Stimulated activated CD4-positive, alpha-beta T cell treated with anti-CD3 and anti-CD28 coated beads, Interleukin-1b, Interleukin-23, amount 100 ng/mL, for 24 hours (primary cell): ENCODE results near the gene SEC14L1.
A peak's percentile ranks its signal among the peaks of the same experiment; 100 is the strongest.
"Not testable (repeated sequence)": the region's sequence is repeated elsewhere in the genome, so short reads cannot be mapped to it uniquely, and the experiment has no call there.

Experiments used
- DNase-seq, 4 experiments: peaks; one replicate each; pipeline ENCODE4 v3.0.0-alpha.2; 2020; ENCODE audit warnings: low read depth in 4 of 4, low spot score in 1 of 4

Gene SEC14L1

DNA sequence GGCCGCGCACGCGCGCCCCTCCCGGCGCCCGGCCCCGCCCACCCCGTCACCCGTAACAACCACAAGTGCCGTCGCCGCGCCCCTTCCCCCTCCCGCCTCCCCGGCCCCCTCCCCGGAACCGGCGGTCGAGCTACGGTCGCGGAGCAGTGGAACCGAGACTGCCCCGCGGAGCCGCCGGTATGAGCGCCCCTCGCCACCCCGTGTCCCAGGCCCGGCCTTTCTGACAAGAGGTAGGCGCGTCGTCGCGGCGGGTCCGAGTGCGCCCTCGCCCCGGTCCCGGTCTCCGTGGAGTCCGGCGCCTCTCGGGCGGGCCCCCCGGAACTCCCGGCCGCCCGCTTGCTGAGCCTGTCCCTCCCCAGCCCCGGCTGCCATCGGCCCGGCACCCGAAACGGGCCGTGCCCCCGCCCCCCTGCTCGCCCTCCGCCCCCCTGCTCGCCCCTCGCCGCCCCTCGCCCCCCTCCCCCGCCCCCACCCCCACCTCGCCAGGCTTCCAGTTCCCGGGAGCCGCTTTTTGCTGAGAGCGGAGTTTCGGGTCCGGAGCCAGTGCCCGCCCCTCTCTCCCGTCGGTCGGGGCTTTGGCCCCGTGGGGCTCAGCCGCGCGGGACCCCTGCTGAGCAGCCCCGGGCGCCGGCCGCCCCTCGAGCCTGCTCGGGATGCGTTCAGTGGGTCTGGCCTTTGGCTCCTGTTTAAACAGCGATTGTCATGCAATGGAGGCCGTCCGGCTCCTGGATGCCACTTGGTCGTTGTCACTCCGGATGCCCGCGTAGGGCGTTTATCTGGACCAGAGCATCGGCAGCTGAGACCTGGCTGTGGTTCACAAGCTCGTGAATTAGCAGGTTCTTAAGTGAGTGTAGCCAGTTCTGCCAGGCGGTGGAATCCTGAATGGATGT lies at the start of gene SEC14L1:
Gene SEC14L1 (plus strand): TSS at position 92 of the 890 bp plus-strand sequence. CDS start 2,628 bp downstream, outside the sequence.
- DNase-seq: no peak

DNA sequence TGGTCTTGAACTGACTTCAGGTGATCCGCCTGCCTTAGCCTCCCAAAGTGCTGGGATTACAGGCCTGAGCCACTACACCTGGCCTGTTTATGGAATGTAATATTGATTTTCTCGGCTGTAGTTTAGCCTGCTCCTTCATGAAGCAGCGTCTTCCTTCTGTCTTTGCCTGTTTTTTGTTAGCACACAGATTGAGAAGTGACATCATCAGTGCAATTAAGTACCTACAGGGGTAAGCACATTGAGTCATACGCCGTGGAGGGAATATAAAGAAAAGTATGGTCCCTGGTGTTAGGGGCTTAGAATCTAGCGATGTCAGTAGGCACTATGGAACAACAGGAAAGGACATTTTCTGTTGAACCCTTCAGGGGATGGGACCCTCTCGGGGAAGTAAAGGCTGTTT lies 48.7 kb upstream of the SEC14L1 start:
- DNase-seq: no peak

DNA sequence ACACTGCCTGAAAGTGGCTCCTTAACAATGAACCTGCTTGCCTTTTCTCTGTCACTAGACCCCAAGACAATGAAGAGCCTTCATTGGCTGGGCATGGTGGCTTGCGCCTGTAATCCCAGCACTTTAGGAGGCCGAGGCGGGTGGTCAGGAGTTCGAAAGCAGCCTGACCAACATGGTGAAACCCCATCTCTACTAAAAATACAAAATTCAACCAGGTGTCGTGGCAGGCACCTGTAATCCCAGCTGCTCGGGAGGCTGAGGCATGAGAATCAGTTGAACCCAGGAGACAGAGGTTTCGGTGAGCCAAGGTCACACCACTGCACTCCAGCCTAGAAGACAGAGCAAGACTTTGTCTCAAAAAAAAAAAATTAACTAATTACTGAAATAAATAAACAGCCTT lies 45.3 kb upstream of the SEC14L1 start:
- no peak for DNase-seq

DNA sequence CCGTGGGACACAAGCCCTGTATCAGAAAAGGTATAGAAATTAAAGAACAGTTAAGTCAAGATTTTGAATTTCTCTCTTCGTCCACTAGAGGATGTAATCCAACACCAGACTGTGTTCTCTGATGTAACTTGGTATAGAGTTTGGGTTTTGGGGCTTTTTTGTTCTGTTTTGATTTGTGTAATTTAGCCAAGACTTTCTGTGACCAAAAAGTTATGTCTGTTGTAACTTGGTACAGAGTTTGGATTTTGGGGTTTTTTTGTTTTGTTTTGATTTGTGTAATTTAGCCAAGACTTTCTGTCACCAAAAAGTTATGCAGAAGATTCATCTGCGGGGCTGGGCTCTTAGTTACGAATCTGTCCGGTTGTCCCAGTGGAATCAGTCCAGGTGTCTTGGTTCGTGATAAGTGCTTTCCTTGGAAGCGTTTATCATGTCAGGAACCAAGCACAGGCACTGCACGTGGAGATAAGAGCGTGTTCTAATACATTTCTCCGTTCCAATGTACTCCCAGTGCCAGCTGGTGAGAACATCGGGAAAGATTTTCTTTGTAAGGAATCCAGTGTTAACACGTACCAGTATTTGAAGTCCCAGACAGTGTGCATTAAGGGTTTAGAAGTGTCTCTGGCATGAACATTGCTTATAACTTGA lies 44.1 kb upstream of the SEC14L1 start:
- no peak for DNase-seq

DNA sequence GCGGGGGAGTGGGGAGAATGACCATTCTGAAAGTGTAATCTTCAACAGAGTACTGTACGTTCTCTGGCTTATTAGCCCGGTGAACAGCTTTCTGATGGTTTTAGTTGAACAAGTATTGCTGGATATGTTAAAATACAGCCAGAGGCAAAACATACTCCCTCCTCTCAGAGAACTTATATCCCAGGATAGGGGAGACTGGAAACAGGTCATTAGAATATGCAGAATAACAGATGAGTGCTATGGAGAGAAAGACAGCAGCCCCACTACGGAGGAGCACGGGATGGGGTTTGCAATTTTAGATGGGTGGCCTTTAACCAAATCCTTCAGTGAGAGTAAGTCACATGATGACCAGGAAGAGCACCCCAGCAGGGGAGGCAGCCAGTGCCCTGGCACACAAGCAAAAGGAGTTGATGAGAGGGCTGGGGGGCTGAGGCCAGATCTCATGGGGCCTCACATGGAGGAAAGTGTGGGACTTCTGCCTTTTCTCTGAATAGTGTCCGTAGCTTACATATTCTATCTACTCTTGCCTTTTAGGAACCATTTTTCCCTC lies 43.1 kb upstream of the SEC14L1 start:
- no peak for DNase-seq

DNA sequence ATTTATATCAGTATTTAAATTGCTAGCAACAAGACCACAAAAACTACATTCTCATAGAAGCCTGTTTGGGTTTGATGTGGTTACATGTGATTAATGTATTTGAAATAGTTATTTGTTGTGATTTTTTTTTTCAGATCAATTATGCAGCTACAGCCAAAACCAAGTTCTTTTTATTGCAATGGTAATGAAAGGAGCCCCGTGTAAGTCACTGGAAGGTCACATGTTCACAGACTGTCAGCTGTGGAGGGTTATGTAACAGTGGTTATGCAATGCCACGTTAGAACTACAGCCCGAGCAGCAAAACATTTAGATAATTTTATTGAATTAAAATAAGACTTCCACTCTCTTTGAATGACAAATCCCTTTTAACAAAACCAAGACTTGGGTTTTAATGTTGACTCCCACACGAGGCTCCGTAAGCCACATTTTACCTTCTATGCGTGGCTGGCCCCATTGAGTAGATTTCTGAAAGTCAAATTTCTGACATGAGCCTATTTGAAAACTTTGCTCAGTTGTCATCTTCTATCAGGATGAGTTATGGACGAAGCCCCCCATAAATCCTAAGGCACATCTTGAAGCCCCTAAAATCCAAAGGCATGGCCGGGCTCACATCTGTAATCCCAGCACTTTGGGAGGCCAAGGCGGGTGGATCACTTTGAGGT lies 41.8 kb upstream of the SEC14L1 start:
- no peak for DNase-seq

DNA sequence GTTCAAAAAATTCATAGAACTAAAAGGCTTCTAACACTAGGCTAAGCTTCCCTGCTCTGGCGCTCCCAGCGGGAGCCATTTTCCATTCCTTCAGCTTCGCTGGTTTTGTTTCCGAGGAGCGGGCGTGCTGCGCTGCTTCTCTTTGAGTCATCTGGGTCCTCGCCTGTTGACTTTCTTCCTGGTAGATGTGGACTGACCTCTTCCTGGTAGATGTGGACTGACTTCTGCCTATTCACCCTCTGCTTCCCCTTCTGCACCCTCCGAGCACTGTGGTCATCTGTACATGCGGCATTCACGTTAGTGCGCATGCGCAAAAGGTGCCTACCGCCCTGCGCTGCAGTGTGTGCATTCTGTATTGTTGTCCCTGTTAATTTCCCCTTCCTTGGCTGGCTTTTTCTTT lies 40.8 kb upstream of the SEC14L1 start:
- DNase-seq: no peak

DNA sequence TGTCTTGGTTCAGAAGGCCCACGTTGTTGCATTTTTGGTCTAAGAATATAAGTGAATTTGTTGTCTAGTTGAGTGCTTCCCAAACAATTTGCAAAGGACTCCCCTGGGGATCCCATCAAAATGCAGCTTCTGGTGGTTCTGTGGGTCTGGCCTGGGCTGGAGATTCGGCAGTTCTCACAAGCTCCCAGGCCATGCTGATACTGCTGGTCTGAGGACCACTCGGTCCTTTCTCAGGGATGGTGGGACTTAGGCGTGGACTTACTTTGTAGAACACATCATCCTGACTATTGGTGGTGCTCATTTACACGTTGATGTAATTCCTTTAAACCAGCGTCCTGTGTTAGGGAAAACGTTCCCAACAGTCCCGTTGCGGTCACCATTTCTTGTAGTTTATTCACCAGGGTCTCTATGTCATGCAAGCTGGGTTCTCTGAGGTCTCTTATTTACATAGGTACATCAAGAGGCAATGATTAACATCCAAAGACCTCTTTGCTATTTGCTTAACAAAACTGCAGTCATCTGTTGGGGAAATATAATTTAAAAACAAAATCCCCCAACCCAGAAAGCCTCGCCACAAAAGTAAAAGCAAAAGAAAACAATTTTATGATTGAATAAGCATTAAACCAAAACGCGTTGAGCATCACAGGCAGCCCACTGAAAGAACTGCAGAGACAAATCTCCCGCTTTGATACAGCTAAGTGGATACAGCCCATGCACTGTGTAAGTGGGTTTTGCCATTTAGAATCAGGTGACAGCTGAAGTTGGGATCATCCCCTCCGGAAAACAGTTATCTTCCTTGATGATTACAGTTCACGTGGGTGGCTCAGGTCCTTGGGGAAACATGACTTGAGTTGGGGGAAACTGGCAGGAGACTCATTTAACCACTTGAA lies 39.0 kb upstream of the SEC14L1 start:
- DNase-seq: no peak

DNA sequence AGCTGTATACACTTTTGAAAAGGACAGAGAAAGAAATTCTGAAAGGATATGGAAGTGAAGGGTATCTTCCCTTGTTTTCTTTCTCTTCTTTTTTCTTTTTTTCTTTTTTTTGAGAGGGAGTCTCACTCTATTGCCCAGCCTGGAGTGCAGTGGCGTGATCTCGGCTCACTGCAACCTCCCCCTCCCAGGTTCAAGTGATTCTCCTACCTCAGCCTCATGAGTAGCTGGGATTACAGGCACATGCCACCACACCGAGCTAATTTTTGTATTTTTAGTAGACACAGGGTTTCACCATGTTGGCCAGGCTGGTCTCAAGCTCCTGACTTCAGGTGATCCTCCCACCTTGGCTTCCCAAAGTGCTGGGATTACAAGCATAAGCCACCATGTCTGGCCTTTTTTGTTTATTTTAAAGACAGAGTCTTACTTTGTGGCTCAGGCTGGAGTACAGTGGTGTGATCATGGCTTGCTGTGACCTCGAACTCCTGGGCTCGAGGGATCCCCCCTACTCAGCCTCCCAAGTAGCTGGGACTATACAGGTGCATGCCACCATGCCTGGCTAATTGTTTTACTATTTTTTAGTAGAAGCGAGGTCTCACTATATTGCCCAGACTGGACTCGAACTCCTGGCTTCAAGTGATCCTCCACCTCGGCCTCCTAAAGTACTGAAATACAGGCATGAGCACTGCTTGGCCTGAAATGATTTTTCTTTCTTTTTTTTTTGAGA lies 38.2 kb upstream of the SEC14L1 start:
- not testable (repeated sequence) for DNase-seq

DNA sequence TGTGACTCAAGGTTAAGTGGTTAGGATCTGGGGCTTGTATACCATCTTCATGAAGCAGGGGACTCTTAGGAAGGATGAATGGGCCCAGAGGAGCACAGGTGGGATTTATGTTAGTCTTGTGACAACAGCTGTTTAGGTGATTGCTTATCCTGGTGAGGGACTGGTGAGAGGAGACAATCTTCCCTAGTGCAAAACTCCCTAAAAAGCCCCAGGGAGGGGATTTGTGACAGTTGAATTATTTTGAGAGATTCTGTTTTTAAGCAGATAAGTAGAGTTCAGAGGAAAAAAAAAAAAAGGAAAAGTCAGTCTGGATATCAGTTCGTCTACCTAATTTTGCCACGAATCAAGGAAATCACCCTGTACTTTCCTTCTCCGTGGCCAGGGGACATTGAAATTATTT lies 35.1 kb upstream of the SEC14L1 start:
- no peak for DNase-seq

DNA sequence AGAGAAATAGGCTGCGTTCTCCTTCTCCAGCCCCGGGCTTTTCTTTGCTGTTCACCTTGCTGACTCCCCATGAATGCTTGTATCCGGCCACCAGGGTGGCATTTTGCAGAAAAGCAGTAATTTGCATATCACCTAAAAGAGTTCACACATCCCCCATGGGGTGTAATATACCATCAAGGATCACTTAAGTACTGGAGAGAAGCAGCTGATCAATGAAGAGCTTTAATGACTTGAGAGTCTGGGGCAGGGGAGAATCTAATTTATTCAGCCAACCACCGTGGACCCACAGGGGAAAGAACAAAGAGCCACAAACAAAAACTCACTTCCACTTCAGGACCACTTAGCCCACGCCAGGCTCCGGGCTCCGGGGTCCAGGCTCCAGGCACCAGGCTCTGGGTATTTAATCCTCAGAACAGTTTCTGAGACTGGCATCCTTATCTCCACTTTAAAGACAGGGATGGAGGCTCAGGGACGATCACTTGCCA lies 33.9 kb upstream of the SEC14L1 start:
- no peak for DNase-seq

DNA sequence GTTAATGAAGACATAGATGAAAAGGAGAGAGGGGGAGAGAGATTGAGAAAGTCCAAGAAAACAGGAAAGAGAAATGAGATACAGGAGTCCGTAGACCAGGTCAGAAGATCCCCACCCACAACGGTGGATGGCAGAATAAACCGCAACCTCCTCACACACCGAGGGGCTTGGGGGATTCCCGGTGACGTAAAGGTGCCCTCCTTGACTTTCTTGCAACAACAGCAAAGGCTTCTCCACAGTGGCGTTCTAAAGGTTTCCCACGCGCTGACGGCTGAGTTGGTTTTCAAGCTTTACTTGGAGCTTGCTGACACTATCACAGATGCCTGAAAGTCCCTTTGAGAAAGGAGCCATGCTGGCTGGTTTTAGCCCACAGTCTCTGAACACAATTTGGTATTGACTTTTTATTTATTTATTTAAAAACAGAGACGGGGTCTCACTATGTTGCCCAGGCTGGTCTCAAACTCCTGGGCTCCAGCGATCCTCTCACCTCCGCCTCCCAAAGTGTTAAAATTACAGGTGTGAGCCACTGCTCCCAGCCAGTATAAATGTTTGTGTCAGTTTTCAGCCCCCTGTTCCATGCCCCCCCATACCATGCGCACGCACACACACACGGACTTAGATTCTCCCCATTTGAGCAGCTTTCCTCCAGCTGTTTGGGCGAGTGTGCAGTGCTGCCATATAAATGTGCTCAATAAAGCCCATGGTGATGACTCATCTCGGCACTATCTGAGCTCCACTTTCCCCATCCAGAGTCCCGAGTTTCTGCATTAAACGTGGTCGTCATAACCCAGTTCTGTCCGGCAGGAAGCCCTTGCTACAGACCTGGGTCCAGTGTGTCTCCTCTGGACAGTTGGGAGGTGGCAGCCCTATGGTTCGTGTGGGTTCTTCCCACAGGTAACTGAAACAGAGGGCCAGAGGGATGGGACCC lies 33.0 kb upstream of the SEC14L1 start:
- DNase-seq: peak in 1 of 4 experiments; percentile 32

DNA sequence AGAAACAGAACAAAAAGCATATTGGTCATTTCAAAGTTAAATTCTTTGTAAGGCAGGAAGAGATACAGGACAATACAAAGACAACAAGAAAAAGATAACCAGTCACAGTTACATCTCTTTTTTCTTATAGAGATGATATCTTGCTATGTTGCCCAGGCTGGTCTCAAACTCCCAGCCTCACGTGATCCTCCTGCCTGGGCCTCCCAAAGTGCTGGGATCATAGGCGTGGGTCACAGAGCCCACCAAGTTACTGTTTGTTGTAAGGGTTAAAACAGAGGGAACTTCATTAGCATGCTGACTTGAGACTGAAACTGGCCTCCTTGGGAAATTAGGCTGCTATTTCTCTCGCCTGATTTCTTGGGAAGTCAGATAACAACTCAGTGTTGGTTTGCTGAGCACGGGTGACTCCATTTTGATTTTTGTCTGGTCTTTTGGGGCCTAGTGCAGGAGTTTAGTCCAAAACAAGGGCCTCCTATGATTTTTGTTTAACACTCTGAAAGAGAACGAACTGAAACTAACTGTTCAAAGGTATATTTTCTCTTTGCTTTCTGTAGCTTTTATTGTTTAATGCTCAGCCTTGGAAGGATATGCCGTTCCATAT lies 31.5 kb upstream of the SEC14L1 start:
- no peak for DNase-seq

DNA sequence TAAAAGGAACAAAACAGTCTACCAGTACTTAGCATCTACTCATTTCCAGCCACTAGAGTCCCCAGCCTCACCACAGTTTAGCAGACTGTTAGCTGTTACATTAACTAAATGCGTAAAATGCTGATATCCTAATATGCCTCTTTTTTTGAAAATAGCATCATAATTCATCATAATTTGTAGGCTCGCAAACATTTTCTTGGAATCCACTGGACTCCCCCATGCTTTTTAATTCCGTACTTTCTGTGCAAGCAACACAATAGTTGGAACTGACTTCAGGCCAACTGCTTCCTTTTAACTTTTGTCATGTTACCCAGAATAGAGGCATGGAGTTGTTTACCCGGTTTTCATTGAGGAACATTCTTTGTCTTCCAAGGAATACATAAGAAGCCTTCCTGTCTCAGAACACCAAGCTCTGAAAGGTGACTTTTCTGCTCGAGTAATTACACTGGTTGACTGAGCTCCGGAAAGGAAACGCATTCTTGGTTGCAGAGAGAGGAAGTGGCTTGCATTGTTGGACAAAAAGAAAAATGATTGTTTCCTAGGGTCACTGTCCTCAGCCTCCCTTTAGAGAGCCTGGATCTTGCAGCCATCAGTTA lies 30.9 kb upstream of the SEC14L1 start:
- DNase-seq: no peak

DNA sequence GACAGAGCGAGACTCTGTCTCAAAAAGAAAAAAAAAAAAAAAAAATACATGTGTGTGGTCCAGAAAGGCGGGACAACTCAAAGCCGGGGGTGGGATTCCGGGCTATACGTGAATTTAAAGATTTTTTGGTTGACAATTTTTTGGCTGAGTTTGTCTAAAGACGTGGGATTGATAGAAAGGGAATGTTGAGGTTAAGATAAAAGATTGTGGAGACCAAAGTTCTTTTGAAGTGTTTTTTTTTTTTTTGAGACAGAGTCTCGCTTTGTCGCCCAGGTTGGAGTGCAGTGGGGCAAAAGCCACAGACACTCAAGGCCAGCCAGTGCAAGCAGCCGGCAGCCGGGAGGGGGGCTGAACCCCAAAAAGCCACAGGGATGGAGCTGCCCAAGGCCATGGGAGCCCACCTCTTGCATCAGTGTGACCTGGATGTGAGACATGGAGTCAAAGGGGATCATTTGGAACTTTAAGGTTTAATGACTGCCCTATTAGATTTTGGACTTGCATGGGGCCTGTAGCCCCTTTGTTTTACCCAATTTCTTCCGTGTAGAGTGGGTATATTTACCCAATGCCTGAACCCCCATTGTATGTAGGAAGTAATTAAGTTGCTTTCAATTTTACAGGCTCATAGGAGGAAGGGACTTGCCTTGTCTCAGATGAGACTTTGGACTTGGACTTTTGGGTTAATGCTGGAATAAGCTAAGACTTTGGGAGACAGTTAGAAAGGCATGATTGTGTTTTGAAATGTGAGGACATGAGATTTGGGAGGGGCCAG lies 29.4 kb upstream of the SEC14L1 start:
- not testable (repeated sequence) for DNase-seq

DNA sequence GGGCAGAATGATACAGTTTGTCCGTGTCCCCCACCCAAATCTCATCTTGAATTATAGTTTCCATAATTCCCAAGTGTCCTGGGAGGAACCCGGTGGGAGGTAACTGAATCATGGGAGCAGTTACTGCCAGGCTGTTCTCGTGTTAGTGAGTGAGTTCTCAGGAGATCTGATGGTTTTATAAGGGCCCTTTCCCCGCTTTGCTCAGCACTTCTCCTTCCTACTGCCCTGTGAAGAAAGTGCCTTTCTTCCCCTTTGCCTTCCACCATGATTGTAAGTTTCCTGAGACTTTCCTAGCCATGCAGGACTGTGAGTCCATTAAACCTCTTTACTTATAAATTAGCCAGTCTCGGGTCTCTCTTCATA lies 28.9 kb upstream of the SEC14L1 start:
- no peak for DNase-seq

DNA sequence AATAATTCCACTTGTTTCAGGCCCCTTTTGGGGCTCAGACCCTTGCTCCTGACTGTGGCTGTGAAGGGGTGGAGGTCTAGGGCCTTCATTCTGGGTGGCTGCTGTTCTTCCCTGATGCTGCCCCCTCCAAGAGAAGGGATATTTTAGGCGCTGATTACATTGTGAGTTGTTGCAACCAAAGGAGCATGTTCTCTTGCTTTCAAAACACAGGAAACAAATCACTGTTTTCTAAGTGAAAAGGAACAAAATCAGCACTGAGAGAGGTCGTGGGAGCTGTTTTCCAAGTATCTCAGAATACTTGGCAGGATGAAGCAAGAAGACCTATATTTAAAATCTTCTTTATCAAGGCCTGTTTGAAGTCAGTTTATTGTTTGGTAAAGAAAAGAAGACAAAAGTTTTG lies 25.3 kb upstream of the SEC14L1 start:
- no peak for DNase-seq
